ENCODE data around the gene LEKR1. TPM values are rescaled to one million over a fixed set of nuclear protein-coding genes. Genes with fewer than 3 reads are reported as not detected.
A peak's percentile ranks its signal among the peaks of the same experiment; 100 is the strongest.

Gene LEKR1
- total RNA-seq, 1 donor from 2014 or later, result 0.27 TPM

- H3K27ac ChIP-seq (ENCODE audit: low read depth, low read length), result no peak overlapping the region
- H3K27me3 ChIP-seq (ENCODE audit: insufficient read depth, low read length), result no peaks in the 10 kb centered on the region
- H4K20me1 ChIP-seq (ENCODE audit: insufficient read depth, low read length), result no peaks in the 10 kb centered on the region
- H3K79me2 ChIP-seq (ENCODE audit: insufficient read depth, low read length), result no peaks in the 10 kb centered on the region
- Mint-ChIP-seq H3K9me3 (ENCODE audit: unreplicated experiment) (no peaks in the 10 kb centered on the region), H3K4me3 (ENCODE audit: unreplicated experiment) (no peak overlapping the region), H3K36me3 (ENCODE audit: low read depth, unreplicated experiment) (no peaks in the 10 kb centered on the region), H3K27me3 (ENCODE audit: low read depth, unreplicated experiment) (no peaks in the 10 kb centered on the region), H3K4me1 (ENCODE audit: low read depth, unreplicated experiment) (no peaks in the 10 kb centered on the region), H3K27ac (ENCODE audit: unreplicated experiment) (no peak overlapping the region)
- H3K9ac ChIP-seq (ENCODE audit: low read length), result no peak overlapping the region
- peak; percentile 2 for DNase-seq (ENCODE audit: low read depth)
- no peak overlapping the region for H3K4me3 ChIP-seq (ENCODE audit: insufficient read depth, low read depth, low read length)
- H3K4me1 ChIP-seq (ENCODE audit: insufficient read depth, low read length), result no peaks in the 10 kb centered on the region
- TF ChIP-seq CTCF (IDR thresholded peaks at IDR 0.05; ENCODE audit: insufficient read depth, low read depth, low read length) (no peak), EZH2 (IDR thresholded peaks at IDR 0.05; ENCODE audit: insufficient read depth, low read length) (no peak)
- H3K36me3 ChIP-seq (ENCODE audit: insufficient read depth, low read length), result no peaks in the 10 kb centered on the region
- H3K9me3 ChIP-seq (ENCODE audit: insufficient read depth, low read depth, low read length), result no peaks in the 10 kb centered on the region
- H2AFZ ChIP-seq (ENCODE audit: low read depth, low read length), result no peak overlapping the region
- no peak overlapping the region for H3K4me2 ChIP-seq (ENCODE audit: low read length)
- FAIRE-seq, result no peak
Observed at GRCh38 chr3:156918746-156919145, 92.6 kb downstream of the LEKR1 start.

- no peaks in the 10 kb centered on the region for H3K79me2 ChIP-seq (ENCODE audit: insufficient read depth, low read length)
- Mint-ChIP-seq H3K4me1 (ENCODE audit: low read depth, unreplicated experiment) (no peaks in the 10 kb centered on the region), H3K36me3 (ENCODE audit: low read depth, unreplicated experiment) (no peaks in the 10 kb centered on the region), H3K27me3 (ENCODE audit: low read depth, unreplicated experiment) (no peaks in the 10 kb centered on the region), H3K9me3 (ENCODE audit: unreplicated experiment) (no peaks in the 10 kb centered on the region), H3K4me3 (ENCODE audit: unreplicated experiment) (no peak overlapping the region), H3K27ac (ENCODE audit: unreplicated experiment) (no peak overlapping the region)
- H3K27me3 ChIP-seq (ENCODE audit: insufficient read depth, low read length), result no peaks in the 10 kb centered on the region
- no peaks in the 10 kb centered on the region for H3K9me3 ChIP-seq (ENCODE audit: insufficient read depth, low read depth, low read length)
- FAIRE-seq, result no peak
- no peaks in the 10 kb centered on the region for H4K20me1 ChIP-seq (ENCODE audit: insufficient read depth, low read length)
- H3K27ac ChIP-seq (ENCODE audit: low read depth, low read length), result no peak overlapping the region
- TF ChIP-seq CTCF (IDR thresholded peaks at IDR 0.05; ENCODE audit: insufficient read depth, low read depth, low read length), result no peak
- no peak for TF ChIP-seq EZH2 (IDR thresholded peaks at IDR 0.05; ENCODE audit: insufficient read depth, low read length)
- H3K4me2 ChIP-seq (ENCODE audit: low read length), result no peak overlapping the region
- no peaks in the 10 kb centered on the region for H3K36me3 ChIP-seq (ENCODE audit: insufficient read depth, low read length)
- no peak overlapping the region for H2AFZ ChIP-seq (ENCODE audit: low read depth, low read length)
- no peaks in the 10 kb centered on the region for H3K4me1 ChIP-seq (ENCODE audit: insufficient read depth, low read length)
- H3K9ac ChIP-seq (ENCODE audit: low read length), result no peak overlapping the region
- no peak overlapping the region for H3K4me3 ChIP-seq (ENCODE audit: insufficient read depth, low read depth, low read length)
- no peak for DNase-seq (ENCODE audit: low read depth)
Observed at GRCh38 chr3:156919818-156920217, 93.7 kb downstream of the LEKR1 start.

- Histone ChIP-seq H3K36me3 (ENCODE audit: insufficient read depth, low read length) (no peaks in the 10 kb centered on the region), H3K79me2 (ENCODE audit: insufficient read depth, low read length) (no peaks in the 10 kb centered on the region), H2AFZ (ENCODE audit: low read depth, low read length) (no peak overlapping the region), H3K4me1 (ENCODE audit: insufficient read depth, low read length) (no peaks in the 10 kb centered on the region), H3K9me3 (ENCODE audit: insufficient read depth, low read depth, low read length) (no peaks in the 10 kb centered on the region), H3K27me3 (ENCODE audit: insufficient read depth, low read length) (no peaks in the 10 kb centered on the region), H3K4me2 (ENCODE audit: low read length) (no peak overlapping the region), H3K4me3 (ENCODE audit: insufficient read depth, low read depth, low read length) (no peak overlapping the region), H3K27ac (ENCODE audit: low read depth, low read length) (no peak overlapping the region), H3K9ac (ENCODE audit: low read length) (no peak overlapping the region), H4K20me1 (ENCODE audit: insufficient read depth, low read length) (no peaks in the 10 kb centered on the region)
- Mint-ChIP-seq H3K27me3 (ENCODE audit: low read depth, unreplicated experiment) (no peaks in the 10 kb centered on the region), H3K36me3 (ENCODE audit: low read depth, unreplicated experiment) (no peaks in the 10 kb centered on the region), H3K4me3 (ENCODE audit: unreplicated experiment) (no peak overlapping the region), H3K9me3 (ENCODE audit: unreplicated experiment) (no peaks in the 10 kb centered on the region), H3K4me1 (ENCODE audit: low read depth, unreplicated experiment) (no peaks in the 10 kb centered on the region), H3K27ac (ENCODE audit: unreplicated experiment) (no peak overlapping the region)
- no peak for DNase-seq (ENCODE audit: low read depth)
- no peak for TF ChIP-seq EZH2 (IDR thresholded peaks at IDR 0.05; ENCODE audit: insufficient read depth, low read length)
- no peak for TF ChIP-seq CTCF (IDR thresholded peaks at IDR 0.05; ENCODE audit: insufficient read depth, low read depth, low read length)
- FAIRE-seq, result no peak
Observed at GRCh38 chr3:156920399-156920798, 94.2 kb downstream of the LEKR1 start.
